Activated CD4-positive, alpha-beta T cell treated with anti-CD3 and anti-CD28 coated beads, Interleukin-2, amount 50 U/mL, for 24 hours (primary cell): ENCODE results near the gene C12orf43.

Experiments
- DNase-seq, 2 donors: peaks; one replicate each; pipeline ENCODE4 v3.0.0-alpha.2; 2020; ENCODE audit warnings: low read depth in 1 of 2, low spot score in 1 of 2

C12orf43 gene

DNA sequence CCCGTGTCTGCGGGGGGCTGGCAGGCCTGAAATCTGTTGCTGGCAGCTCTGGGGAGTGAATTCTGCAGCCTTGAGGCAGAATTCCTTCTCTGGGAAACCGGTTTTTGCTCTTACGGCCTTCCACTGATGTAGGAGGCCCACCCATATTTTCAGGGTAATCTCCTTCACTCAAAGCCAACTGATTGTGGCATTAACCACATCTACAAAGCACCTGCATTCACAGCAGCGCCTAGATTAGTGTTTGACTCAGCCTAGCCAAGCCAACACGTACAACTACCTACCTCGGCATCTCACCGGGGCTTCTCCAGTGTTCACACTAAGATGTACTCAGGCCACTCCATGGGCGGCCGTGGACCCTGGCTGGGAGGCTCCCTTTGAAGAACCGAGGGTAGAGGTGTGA lies 15.8 kb downstream of the C12orf43 start:
- no peak for DNase-seq

DNA sequence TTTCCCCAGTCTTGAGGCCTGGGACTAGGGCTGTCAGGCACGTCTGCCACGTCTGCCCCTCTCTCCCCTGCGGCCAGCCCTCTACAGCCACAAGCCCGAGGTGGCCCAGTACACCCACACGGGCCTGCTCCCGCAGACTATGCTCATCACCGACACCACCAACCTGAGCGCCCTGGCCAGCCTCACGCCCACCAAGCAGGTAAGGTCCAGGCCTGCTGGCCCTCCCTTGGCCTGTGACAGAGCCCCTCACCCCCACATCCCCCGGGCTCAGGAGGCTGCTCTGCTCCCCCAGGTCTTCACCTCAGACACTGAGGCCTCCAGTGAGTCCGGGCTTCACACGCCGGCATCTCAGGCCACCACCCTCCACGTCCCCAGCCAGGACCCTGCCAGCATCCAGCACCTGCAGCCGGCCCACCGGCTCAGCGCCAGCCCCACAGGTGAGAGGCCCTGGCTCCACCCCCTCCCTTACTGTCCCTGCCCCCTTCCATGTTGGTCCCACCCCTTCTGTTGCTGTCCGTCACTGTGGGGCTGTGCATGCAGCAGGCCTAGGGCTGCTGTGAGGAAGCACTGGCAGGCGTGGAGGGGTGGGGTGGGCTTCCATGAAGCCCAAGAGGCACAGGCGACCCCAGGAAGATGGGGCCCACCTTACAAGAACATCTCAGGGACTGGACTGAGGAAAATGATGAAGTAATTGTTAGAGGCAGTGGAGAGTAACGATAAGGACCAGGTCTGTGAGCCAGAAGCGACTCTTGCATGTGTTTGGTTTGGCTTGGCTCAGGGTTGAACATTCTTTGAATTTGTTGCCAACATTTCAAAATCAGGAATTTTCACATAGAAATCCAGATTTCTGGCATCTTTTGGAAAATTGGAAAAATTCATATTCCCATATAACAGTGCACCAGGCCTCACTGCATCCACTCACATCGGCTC lies 16.8 kb downstream of the C12orf43 start:
- DNase-seq, result no peak

DNA sequence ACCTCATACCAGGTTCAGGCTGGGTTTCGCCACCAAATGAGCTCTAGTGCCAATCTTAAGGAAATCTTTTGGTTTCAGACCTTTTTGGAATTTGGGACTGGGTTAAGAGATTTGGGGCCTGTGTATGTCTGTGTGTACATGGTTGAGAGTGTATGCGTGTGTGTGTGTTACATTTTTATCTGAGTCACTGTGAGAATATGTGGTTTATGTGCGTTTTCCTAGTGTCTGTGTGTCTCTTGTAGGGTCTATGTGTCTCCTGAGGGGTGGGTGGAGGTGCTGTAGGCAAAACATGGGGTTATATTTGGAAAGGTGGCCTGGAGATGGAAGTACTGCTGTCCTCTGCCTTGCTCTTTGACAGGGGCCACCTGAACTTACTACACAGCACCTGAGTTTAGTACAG lies 17.9 kb downstream of the C12orf43 start:
- no peak for DNase-seq

DNA sequence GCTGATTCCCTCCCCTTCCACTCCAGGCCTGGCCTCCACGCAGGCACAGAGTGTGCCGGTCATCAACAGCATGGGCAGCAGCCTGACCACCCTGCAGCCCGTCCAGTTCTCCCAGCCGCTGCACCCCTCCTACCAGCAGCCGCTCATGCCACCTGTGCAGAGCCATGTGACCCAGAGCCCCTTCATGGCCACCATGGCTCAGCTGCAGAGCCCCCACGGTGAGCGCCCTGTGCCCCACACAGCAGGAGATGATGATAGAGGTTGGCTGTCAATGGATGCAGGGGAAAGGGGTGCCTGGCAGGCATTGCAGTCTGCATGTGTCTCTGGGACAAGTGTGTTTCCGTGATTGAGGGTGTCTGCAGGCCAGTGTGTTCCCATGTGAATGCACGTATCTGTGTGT lies 18.8 kb downstream of the C12orf43 start:
- no peak for DNase-seq

DNA sequence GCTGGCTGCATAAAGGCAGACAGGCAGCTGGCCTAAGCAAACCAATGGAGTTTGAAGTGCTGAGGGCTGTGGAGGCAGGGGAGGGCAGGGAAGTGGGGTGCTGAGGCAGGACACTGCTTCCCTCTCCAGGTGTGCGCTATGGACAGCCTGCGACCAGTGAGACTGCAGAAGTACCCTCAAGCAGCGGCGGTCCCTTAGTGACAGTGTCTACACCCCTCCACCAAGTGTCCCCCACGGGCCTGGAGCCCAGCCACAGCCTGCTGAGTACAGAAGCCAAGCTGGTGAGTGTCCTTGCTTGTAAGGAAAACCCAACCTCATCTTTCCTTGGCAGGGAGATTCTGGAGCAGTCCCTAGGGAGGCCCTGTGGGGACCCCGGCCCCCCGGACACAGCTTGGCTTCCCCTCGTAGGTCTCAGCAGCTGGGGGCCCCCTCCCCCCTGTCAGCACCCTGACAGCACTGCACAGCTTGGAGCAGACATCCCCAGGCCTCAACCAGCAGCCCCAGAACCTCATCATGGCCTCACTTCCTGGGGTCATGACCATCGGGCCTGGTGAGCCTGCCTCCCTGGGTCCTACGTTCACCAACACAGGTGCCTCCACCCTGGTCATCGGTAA lies 20.0 kb downstream of the C12orf43 start:
- DNase-seq, result no peak

DNA sequence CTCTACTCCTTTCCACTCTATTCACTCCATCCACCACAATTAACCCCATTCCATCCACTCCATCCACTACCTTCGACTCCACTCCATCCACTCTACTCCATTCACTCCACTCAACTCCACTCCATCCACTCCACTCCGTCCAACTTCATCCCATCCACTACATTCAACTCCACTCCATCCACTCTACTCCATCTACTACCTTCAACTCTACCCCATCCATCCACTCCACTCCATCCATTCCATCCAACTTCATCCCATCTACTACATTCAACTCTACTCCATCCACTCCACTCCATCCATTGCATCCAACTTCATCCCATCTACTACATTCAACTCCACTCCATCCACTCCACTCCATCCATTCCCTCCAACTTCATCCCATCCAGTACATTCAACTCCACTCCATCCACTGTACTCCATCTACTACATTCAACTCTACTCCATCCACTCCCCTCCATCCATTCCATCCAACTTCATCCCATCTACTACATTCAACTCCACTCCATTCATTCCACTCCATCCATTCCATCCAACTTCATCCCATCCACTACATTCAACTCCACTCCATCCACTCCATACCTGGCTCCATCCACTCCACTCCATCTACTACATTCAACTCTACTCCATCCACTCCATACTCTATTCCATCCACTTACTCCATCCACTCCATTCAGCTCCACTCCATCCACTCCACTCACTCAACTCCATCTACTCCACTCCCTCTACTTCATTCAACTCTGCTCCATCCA lies 21.5 kb downstream of the C12orf43 start:
- no peak for DNase-seq

DNA sequence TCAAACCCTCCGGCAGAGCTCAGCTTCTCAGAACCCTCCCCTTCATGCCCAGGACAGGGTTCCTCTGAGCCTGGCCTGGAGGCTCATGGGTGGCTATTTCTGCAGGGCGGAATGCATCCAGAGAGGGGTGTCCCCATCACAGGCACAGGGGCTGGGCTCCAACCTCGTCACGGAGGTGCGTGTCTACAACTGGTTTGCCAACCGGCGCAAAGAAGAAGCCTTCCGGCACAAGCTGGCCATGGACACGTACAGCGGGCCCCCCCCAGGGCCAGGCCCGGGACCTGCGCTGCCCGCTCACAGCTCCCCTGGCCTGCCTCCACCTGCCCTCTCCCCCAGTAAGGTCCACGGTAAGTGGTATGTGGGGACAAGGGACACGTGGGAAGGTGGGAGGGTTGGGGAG lies 22.2 kb downstream of the C12orf43 start:
- no peak for DNase-seq

DNA sequence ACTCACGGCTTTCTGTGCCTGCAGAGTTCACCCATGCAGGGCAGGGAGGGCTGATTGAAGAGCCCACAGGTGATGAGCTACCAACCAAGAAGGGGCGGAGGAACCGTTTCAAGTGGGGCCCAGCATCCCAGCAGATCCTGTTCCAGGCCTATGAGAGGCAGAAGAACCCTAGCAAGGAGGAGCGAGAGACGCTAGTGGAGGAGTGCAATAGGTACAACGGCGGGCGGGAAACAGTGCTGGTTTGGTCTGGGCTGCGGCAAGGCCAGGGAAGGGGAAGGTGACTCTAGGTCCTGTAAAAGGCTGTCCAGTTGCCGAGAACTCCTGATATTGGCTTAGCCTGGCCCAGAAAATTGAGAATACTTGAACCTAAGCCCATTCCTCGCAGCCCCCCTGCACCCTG lies 22.8 kb downstream of the C12orf43 start:
- DNase-seq, result no peak

DNA sequence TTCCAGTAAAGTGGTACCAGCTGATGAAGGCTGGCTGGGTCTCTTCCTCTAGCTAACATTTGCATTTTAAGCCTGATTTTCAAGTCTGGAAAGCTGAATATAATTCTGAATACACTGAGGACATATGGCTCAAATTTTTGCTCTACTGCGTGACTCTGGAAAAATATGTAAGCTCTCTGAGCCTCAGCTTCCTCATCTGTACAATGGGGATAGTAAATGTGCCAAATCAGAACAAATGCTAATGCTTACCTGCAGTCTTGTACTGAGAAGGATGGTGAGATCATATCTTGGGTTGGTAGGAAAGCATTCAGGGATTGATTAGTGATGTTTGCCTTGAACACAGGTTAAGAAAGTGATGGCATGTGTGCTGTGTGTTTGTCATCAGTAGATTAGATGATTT lies 23.3 kb downstream of the C12orf43 start:
- DNase-seq, result no peak

DNA sequence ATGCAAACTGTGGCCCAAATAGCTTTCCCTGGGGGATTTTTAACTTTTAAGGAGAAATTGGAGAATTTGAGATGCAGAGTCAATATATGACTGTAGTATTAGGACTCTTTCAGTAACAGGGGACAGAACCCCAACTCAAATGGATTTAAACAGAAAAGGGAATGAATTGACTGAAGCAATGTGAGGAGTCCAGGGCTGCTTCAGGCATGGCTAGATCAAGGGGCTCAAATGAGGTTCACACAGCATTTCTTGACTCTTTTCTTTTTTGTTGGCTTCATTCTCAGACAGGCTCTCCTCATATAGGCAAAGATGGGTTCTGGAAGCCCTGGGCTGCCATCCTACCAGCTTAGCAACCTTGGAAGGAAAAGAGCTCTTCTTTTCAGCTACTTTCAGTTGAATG lies 24.3 kb downstream of the C12orf43 start:
- DNase-seq, result no peak

DNA sequence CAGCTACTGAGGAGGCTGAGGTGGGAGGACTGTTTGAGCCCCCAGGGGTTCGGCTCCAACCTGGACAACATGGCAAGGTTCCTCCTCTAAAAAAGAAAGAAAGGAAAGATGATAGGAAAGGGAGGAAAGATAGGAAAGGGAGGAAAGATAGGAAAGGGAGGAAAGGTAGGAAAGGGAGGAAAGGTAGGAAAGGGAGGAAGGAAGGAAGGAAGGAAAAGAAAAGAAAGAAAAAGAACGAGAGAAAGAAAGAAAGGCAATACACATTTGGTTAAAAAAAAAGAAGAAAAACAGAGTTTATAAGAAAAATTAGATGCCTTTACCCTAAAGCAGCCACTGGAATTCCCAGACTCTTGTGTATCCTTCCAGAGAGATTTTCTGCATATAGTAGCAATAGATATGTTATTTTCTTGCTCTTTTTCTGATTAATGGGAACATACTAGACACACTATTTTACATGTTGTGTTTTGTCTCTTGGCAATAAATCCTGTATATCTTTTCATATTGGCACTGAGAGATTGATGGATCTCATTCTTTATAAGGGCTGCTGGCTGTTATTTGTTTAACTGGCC lies 25.7 kb downstream of the C12orf43 start:
- DNase-seq, result no peak

DNA sequence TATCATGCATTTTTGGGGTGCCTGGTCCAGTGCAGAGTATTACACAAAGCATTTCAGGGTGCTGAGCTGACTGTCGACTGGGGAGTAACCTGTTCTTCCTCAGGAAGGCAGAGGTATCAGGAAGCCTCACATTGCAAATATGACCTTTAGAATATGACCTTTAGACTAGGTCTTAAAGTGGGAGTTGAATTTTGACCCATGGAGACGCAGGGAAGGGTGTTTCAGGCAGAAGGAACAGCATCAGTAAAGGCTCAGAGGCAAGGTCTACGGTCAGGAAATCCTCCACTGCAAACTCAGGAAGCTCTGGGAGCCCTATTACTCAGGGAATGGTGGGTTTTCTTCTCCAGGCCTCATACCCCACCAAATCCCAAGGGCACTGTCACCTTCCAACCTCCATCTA lies 26.6 kb downstream of the C12orf43 start:
- DNase-seq, result no peak

DNA sequence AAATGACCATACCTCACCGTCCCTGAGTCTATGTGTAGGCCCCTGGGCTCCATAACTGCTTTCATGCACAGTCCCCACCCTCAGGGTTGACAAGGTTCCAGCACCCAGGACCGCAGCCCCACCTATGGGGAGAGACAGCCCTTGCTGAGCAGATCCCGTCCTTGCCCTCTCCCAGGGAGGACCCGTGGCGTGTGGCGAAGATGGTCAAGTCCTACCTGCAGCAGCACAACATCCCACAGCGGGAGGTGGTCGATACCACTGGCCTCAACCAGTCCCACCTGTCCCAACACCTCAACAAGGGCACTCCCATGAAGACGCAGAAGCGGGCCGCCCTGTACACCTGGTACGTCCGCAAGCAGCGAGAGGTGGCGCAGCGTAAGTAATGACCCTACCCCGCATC lies 27.6 kb downstream of the C12orf43 start:
- no peak for DNase-seq

DNA sequence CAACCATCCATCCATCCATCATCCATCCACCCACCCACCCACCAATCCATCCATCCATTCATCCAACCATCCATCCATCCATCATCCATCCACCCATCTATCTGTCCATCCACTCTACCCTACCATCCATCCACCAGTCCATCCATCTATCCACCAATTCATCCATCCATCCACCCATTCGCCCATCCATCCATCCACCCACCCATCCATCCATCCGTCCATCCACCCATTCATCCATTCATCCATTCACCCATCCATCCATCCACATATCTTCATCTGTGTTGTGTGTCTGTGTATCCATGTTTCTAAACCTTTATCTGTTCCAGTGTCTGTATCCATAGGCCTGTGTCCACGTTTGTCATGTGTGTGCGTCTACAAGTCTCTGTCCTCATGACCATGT lies 28.1 kb downstream of the C12orf43 start:
- no peak for DNase-seq

DNA sequence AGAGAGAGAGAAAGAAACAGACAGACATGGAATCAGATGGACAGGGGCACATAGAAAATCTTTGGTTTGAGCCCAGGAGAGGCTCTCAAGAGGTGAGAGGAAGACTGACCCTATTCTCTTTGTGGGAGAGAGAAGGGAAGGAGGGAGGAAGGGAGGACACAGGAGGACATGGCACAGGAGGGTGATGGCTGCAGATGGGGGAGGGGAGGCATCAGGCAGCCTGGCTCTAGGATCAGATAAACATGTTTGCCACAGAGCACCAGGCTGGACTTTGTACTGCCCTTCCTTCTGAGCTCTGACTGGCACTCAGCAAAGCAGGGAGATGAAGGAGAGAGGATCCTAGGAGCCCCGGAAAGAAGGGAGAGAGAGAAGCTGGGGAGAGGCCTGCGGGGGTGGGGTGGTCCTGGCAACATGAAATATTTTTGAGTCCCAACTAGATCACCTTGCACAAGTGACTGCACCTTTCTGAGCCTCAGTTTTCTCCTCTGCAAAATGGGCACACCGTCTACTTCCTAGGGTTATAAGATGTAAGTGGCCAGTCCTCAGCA lies 31.9 kb downstream of the C12orf43 start:
- no peak for DNase-seq

DNA sequence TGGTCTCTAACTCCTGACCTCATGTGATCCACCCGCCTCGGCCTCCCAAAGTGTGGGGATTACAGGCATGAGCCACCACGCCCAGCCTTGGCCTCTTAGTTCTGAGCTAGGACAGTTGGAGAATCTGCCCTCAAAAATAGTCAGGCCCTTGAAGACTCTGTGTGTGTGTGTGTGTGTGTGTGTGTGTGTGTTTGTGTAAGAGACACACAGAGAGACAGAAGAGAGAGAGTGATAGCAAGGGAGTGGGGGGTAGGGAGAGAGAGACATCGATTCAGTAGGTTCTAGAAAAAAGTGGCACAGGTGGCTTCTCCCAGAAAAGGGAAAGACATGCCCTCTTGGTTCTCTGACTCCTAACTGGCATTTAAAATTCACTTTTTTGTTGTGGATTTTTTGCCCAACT lies 32.5 kb downstream of the C12orf43 start:
- no peak for DNase-seq

DNA sequence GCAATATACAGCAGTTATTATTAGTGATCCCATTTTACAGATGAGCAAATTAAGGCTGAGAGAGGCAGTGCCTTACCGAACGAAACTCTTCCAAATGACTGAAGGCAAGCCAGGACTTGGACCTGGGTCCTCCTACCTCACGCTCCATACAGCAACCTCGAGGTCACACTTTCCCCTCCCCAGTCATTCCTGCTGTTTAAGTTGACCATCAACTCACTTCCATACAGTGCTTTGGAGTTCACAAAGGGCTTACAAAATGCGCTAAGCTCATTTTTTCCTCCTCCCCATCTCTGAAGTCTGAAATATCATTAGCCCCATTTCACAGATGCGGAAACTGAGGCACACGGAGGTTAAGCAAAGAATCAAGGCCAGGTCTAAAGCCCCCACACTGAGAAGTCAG lies 33.6 kb downstream of the C12orf43 start:
- no peak for DNase-seq

DNA sequence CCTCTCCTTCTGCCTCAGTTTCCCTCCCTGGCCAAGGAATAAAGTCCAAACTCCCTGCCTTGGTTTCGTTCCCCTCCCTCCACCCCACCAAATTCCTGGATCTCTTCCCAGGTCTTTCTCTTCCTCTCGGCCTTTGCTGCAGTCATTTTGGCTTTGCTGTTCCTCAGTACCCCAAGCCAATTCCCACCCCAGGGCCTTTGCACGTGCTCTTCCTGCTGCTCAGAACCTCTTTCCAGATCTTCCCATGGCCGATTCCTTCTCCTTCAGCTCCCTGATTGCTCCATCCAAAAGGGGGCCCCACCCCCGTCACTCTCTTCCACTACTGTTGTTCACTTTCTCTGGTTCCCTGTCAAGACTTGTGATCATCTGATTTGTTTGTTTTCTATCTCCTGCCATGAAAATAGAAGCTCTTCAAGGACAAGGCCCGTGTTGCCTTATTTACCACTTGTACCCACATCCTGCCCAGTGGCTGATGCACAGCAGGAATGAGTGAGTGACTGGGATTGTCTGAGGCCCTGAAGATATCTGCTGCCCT lies 34.8 kb downstream of the C12orf43 start:
- DNase-seq, result no peak

DNA sequence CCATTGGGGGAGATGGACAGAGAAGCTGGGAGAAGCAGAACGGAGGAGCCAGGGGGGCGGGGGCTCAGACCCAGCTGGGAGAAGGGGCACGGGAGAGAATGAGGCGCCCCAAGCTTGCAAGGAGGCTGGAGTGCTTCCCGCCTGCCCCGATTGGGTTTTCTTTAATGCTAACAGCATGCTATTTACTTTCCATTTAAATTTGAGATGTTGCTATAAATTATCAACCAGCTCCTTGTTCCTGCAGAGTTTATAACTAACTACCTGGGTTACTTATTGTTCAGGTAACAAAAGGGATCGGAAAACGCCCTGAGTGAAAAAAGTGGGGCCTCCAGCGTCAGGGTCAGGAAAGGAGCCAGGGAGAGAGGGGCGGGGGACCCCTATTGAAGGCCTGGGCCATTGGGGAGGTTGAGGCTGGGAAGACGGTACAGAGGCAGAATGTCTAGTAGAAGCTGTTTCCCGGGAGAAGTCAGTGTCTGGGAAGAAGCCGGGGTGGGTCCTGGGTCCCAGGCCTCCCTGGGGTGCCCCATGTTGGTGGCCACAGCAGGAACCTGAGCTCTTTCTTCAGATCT lies 35.4 kb downstream of the C12orf43 start:
- DNase-seq, result no peak

DNA sequence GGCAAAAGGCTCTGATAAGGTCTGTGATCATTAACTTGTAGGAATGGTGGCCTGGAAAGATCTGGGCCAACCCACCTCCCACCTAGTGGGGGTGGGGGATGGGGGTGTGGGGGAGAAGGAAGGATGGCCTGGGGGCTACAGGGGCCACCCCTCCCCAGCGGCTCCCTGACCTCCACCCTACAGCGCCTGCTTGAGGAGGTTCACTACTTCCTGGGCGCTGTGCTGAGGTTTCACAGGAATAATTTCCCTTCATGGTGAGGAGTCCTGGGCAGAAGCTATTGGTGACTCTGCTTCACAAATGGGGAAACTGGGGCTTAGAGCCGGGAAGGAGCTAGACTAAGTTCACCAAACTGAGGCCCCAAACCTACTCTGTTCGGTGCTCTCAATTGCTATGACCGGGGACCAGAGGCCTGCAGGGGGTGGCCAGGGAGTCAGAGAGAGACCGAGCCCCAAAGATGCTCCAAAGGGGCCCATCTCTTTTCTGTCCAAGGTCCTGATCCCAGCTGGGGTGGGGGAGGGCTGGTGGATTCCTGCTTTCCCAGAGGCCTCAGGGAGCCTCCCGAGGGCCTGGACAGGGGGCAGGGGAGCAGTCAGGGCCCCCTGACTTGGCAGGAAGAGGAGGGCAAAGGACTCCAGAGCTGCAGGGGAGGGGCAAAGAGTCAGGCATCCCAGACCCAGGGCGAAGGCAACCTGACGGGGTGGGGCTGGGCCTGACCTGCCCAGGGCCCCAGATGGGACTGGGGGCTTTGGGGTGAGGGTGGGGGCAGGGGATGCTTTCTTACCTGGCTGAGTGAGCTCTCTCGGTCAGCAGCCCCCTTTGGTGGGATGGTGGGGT lies 36.2 kb downstream of the C12orf43 start:
- no peak for DNase-seq
